H9 (cell line): ENCODE data around the gene CCDC182. TPM values are rescaled to one million over a fixed set of nuclear protein-coding genes. Genes with fewer than 3 reads are reported as not detected.

Experiments used
- DNase-seq: peaks from one replicate; pipeline ENCODE4 v3.0.0-alpha.2; 2017
- H2AFZ ChIP-seq: one replicate; pipeline ENCODE4 v1.6.1; 2013; ENCODE audit warnings: mild to moderate bottlenecking, low read length, control low read depth, moderate library complexity
- H2AK5ac ChIP-seq: 2 replicates; pipeline ENCODE4 v1.6.1; 2013; ENCODE audit warnings: low read length, control low read depth, mixed read lengths; ENCODE audit not compliant: insufficient read length
- H2BK120ac ChIP-seq: one replicate; pipeline ENCODE4 v1.6.1; 2013; ENCODE audit warnings: low read depth, mild to moderate bottlenecking, low read length, control low read depth, inconsistent platforms; ENCODE audit not compliant: poor library complexity, severe bottlenecking
- H2BK12ac ChIP-seq: 2 replicates; pipeline ENCODE4 v1.6.1; 2013; ENCODE audit warnings: low read length, control low read depth, mixed read lengths, low read depth; ENCODE audit not compliant: insufficient read length
- H2BK15ac ChIP-seq: 2 replicates; pipeline ENCODE4 v1.6.1; 2013; ENCODE audit warnings: low read depth, low read length, control low read depth
- H2BK20ac ChIP-seq: one replicate; pipeline ENCODE4 v1.6.1; 2013; ENCODE audit warnings: low read depth, mild to moderate bottlenecking, low read length, control low read depth, inconsistent platforms; ENCODE audit not compliant: poor library complexity, severe bottlenecking
- H2BK5ac ChIP-seq: 2 replicates; pipeline ENCODE4 v1.6.1; 2013; ENCODE audit warnings: low read length, control low read depth, mixed read lengths; ENCODE audit not compliant: insufficient read length
- H3K14ac ChIP-seq: 2 replicates; pipeline ENCODE4 v1.6.1; 2013; ENCODE audit warnings: low read length, control low read depth; ENCODE audit not compliant: insufficient read depth
- H3K18ac ChIP-seq: 2 replicates; pipeline ENCODE4 v1.6.1; 2013; ENCODE audit warnings: low read depth, mild to moderate bottlenecking, mixed read lengths, low read length, control low read depth; ENCODE audit not compliant: insufficient read length
- H3K23ac ChIP-seq: 2 replicates; pipeline ENCODE4 v1.6.1; 2013; ENCODE audit warnings: low read length, control low read depth, mixed read lengths, low read depth; ENCODE audit not compliant: insufficient read length
- H3K23me2 ChIP-seq: 2 replicates; pipeline ENCODE4 v1.6.1; 2013; ENCODE audit warnings: low read depth, mild to moderate bottlenecking, mixed read lengths, low read length, control low read depth; ENCODE audit not compliant: insufficient read length, poor library complexity, severe bottlenecking
- H3K27ac ChIP-seq: 2 replicates; pipeline ENCODE4 v1.5.1; 2013; ENCODE audit warnings: low read length, control low read depth, mixed read lengths, low read depth; ENCODE audit not compliant: insufficient read length
- H3K27me3 ChIP-seq: 2 replicates; pipeline ENCODE4 v1.6.1; 2013; ENCODE audit warnings: low read length, control low read depth, inconsistent platforms; ENCODE audit not compliant: insufficient read depth
- H3K4ac ChIP-seq: 2 replicates; pipeline ENCODE4 v1.6.1; 2013; ENCODE audit warnings: low read depth, mild to moderate bottlenecking, control low read depth, inconsistent platforms, low read length, moderate library complexity
- H3K4me1 ChIP-seq: 2 replicates; pipeline ENCODE4 v1.6.1; 2013; ENCODE audit warnings: low read length, control low read depth, inconsistent platforms; ENCODE audit not compliant: insufficient read depth
- H3K4me2 ChIP-seq: 2 replicates; pipeline ENCODE4 v1.6.1; 2013; ENCODE audit warnings: low read length, control low read depth, mixed read lengths; ENCODE audit not compliant: insufficient read length, insufficient read depth
- H3K56ac ChIP-seq: 2 replicates; pipeline ENCODE4 v1.6.1; 2013; ENCODE audit warnings: low read depth, mild to moderate bottlenecking, mixed read lengths, low read length, control low read depth; ENCODE audit not compliant: insufficient read length
- H3K79me1 ChIP-seq: 2 replicates; pipeline ENCODE4 v1.6.1; 2013; ENCODE audit warnings: low read depth, mild to moderate bottlenecking, moderate library complexity, low read length, control low read depth, inconsistent platforms; ENCODE audit not compliant: insufficient read depth, poor library complexity, severe bottlenecking
- H3K79me2 ChIP-seq: 2 replicates; pipeline ENCODE4 v1.6.1; 2013; ENCODE audit warnings: low read length, control low read depth, inconsistent platforms; ENCODE audit not compliant: insufficient read depth
- H3K9ac ChIP-seq: 2 replicates; pipeline ENCODE4 v1.6.1; 2013; ENCODE audit warnings: low read length, control low read depth, mixed read lengths; ENCODE audit not compliant: insufficient read length; ENCODE audit errors: extremely low read depth
- H3K9me3 ChIP-seq: one replicate; pipeline ENCODE4 v1.6.1; 2013; ENCODE audit warnings: low read depth, low read length, inconsistent platforms; ENCODE audit not compliant: control insufficient read depth
- H3T11ph ChIP-seq: one replicate; pipeline ENCODE4 v1.6.1; 2013; ENCODE audit warnings: mild to moderate bottlenecking, low read length, control low read depth, inconsistent platforms
- H4K20me1 ChIP-seq: one replicate; pipeline ENCODE4 v1.6.1; 2013; ENCODE audit not compliant: control insufficient read depth, insufficient read length, insufficient read depth
- H4K5ac ChIP-seq: 2 replicates; pipeline ENCODE4 v1.6.1; 2013; ENCODE audit warnings: low read depth, mild to moderate bottlenecking, mixed read lengths, low read length, control low read depth; ENCODE audit not compliant: insufficient read length
- H4K8ac ChIP-seq: replicated peaks from 2 replicates; pipeline ENCODE4 v1.6.1; 2013; ENCODE audit warnings: low read length, control low read depth, mixed read lengths, low read depth; ENCODE audit not compliant: insufficient read length
- H4K91ac ChIP-seq: 2 replicates; pipeline ENCODE4 v1.6.1; 2013; ENCODE audit warnings: low read depth, mild to moderate bottlenecking, moderate library complexity, mixed read lengths, low read length, control low read depth; ENCODE audit not compliant: insufficient read length
- H3K27ac Mint-ChIP-seq, 3 experiments: 2 replicates in 2 of 3; 3 replicates in 1 of 3; pipeline ENCODE4 v1.8.0; 2020 to 2021; ENCODE audit warnings: mixed read lengths in 3 of 3, mild to moderate bottlenecking in 1 of 3, moderate library complexity in 1 of 3
- H3K27me3 Mint-ChIP-seq: 2 replicates; pipeline ENCODE4 v1.8.0; 2021; ENCODE audit warnings: low read depth, mild to moderate bottlenecking, moderate library complexity, mixed read lengths
- H3K36me3 Mint-ChIP-seq, 3 experiments: 2 replicates in 2 of 3; 3 replicates in 1 of 3; pipeline ENCODE4 v1.8.0; 2020 to 2021; ENCODE audit warnings: low read depth in 3 of 3, mixed read lengths in 3 of 3; ENCODE audit not compliant: insufficient read depth in 1 of 3
- H3K4me1 Mint-ChIP-seq, 2 experiments: 2 replicates each; pipeline ENCODE4 v1.8.0; 2020; ENCODE audit warnings: mixed read lengths in 2 of 2
- H3K4me3 Mint-ChIP-seq, 2 experiments: 2 replicates in 1 of 2; 3 replicates in 1 of 2; pipeline ENCODE4 v1.8.0; 2020 to 2021; ENCODE audit warnings: mild to moderate bottlenecking in 2 of 2, mixed read lengths in 2 of 2, moderate library complexity in 1 of 2
- H3K9me3 Mint-ChIP-seq, 2 experiments: 2 replicates in 1 of 2; 3 replicates in 1 of 2; pipeline ENCODE4 v1.8.0; 2020; ENCODE audit warnings: mild to moderate bottlenecking in 2 of 2, mixed read lengths in 2 of 2, moderate library complexity in 1 of 2
- WGBS: extraction: QIAGEN DNeasy Blood & Tissue Kit; methylation state at CpG from one replicate; pipeline ENCODE4 v1.1.7; 2013; ENCODE audit warnings: missing lambda C conversion rate, low lambda C conversion rate, mixed read lengths; ENCODE audit not compliant: insufficient read length; ENCODE audit errors: extremely low coverage; 5-methylcytosine and 5-hydroxymethylcytosine counted together
- total RNA-seq: library from RNA; stranded (reverse); gene quantifications from 2 replicates; pipeline ENCODE4 v1.2.1, GENCODE V29; 2021
- TF ChIP-seq, protein P1 (sequence below): fragments of 200-600 bp; sonication (generic); conservative IDR thresholded peaks from 3 replicates; pipeline ENCODE4 v1.8.0; 2021; ENCODE audit warnings: antibody characterized with exemption, mild to moderate bottlenecking

The CCDC182 gene
- total RNA-seq, 1 experiment from 2014 or later: not detected

DNA sequence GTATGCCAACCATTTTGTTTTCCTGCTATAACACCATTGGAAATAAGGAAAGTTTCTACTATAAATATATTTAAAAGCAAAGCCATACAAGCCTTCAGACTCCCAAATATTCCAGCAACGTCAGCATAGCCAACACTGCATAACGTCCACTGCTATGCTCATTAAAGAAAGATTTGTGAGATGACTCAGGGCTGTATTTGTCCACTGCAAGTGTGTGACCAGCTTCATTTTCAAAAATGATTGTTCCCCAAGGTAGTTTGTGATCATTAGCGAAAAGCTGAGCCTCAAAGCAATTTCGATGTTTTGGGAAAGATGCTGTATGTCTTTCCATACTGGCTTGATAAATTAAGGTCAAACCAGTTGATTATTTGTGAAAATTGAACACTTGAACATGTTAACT is 14.9 kb upstream of the CCDC182 start:
- Mint-ChIP-seq H3K27ac (no peak overlapping the region), H3K4me3 (no peak overlapping the region), H3K4me1 (peaks cover 22 to 48% of the 10 kb centered on the region in 2 experiments), H3K9me3 (no peaks in the 10 kb centered on the region), H3K36me3 (no peaks in the 10 kb centered on the region; a peak in 1 of 7 replicates), H3K27me3 (peaks cover 2% of the 10 kb centered on the region)
- H4K91ac ChIP-seq: no peak overlapping the region
- H2AK5ac ChIP-seq: no peak overlapping the region
- H4K8ac ChIP-seq: no peak overlapping the region
- no peak overlapping the region for H2BK12ac ChIP-seq
- no peaks in the 10 kb centered on the region for H3K79me2 ChIP-seq
- H3K9ac ChIP-seq: no peak overlapping the region
- no peak overlapping the region for H4K5ac ChIP-seq
- H2BK20ac ChIP-seq: no peak overlapping the region
- H3T11ph ChIP-seq: no peak overlapping the region
- DNase-seq: no peak
- H3K14ac ChIP-seq: no peak overlapping the region
- H3K27me3 ChIP-seq: no peaks in the 10 kb centered on the region
- no peak overlapping the region for H3K56ac ChIP-seq
- no CpG with 5 or more reads among the region's 4 CpGs for WGBS
- H3K18ac ChIP-seq: no peak overlapping the region
- no peaks in the 10 kb centered on the region for H3K79me1 ChIP-seq
- H3K4me2 ChIP-seq: no peak overlapping the region
- H3K9me3 ChIP-seq: no peaks in the 10 kb centered on the region
- no peak overlapping the region for H2AFZ ChIP-seq
- H2BK5ac ChIP-seq: no peak overlapping the region
- H2BK15ac ChIP-seq: no peak overlapping the region
- H3K4me1 ChIP-seq: no peaks in the 10 kb centered on the region; the same call in 1 of the 2 replicates
- no peaks in the 10 kb centered on the region for H3K23me2 ChIP-seq
- H4K20me1 ChIP-seq: no peaks in the 10 kb centered on the region
- TF ChIP-seq, protein P1, sequence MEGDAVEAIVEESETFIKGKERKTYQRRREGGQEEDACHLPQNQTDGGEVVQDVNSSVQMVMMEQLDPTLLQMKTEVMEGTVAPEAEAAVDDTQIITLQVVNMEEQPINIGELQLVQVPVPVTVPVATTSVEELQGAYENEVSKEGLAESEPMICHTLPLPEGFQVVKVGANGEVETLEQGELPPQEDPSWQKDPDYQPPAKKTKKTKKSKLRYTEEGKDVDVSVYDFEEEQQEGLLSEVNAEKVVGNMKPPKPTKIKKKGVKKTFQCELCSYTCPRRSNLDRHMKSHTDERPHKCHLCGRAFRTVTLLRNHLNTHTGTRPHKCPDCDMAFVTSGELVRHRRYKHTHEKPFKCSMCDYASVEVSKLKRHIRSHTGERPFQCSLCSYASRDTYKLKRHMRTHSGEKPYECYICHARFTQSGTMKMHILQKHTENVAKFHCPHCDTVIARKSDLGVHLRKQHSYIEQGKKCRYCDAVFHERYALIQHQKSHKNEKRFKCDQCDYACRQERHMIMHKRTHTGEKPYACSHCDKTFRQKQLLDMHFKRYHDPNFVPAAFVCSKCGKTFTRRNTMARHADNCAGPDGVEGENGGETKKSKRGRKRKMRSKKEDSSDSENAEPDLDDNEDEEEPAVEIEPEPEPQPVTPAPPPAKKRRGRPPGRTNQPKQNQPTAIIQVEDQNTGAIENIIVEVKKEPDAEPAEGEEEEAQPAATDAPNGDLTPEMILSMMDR: no peak
- H3K23ac ChIP-seq: no peak overlapping the region
- no peak overlapping the region for H3K27ac ChIP-seq
- H2BK120ac ChIP-seq: no peak overlapping the region
- H3K4ac ChIP-seq: no peak overlapping the region
